Spleen (tissue), 13 donors: ENCODE data around the gene HOXD8. TPM values are rescaled to one million over a fixed set of nuclear protein-coding genes. Genes with fewer than 3 reads are reported as not detected.

ENCODE experiments used
- DNase-seq: peaks from one replicate; pipeline ENCODE4 v3.0.0-alpha.2; 2020
- H3K27ac ChIP-seq, 8 donors: fragments of 200-600 bp; sonication (generic) in 7 of 8; 1 replicate in 4 of 8; 2 replicates in 4 of 8; pipeline versions ENCODE4 v1.5.0 to v1.8.0; 2016 to 2021; ENCODE audit warnings: inconsistent platforms in 4 of 8, mild to moderate bottlenecking in 4 of 8, moderate library complexity in 1 of 8
- H3K27me3 ChIP-seq, 7 donors: fragments of 200-600 bp; sonication (generic) in 6 of 7; replicated peaks in 1 of 7; 1 replicate in 4 of 7; 2 replicates in 3 of 7; pipeline versions ENCODE4 v1.5.0 to v1.8.0; 2016 to 2021; ENCODE audit warnings: inconsistent platforms in 3 of 7, mild to moderate bottlenecking in 1 of 7
- H3K36me3 ChIP-seq, 6 donors: fragments of 200-600 bp; sonication (generic) in 5 of 6; 1 replicate in 4 of 6; 2 replicates in 2 of 6; pipeline versions ENCODE4 v1.5.0 to v1.8.0; 2016 to 2021; ENCODE audit warnings: inconsistent platforms in 2 of 6
- H3K4me1 ChIP-seq, 6 donors: fragments of 200-600 bp; sonication (generic) in 5 of 6; 1 replicate in 3 of 6; 2 replicates in 3 of 6; pipeline versions ENCODE4 v1.5.0 to v1.8.0; 2016 to 2021; ENCODE audit warnings: inconsistent platforms in 3 of 6
- H3K4me3 ChIP-seq, 8 donors: fragments of 200-600 bp; sonication (generic) in 7 of 8; 1 replicate in 4 of 8; 2 replicates in 4 of 8; pipeline versions ENCODE4 v1.5.0 to v1.8.0; 2016 to 2021; ENCODE audit warnings: inconsistent platforms in 4 of 8, mild to moderate bottlenecking in 4 of 8, moderate library complexity in 2 of 8
- H3K9me3 ChIP-seq, 8 donors: fragments of 200-600 bp; sonication (generic) in 7 of 8; 1 replicate in 4 of 8; 2 replicates in 4 of 8; pipeline versions ENCODE4 v1.5.0 to v1.8.0; 2016 to 2021; ENCODE audit warnings: inconsistent platforms in 4 of 8
- CTCF ChIP-seq, 11 experiments: fragments of 200-600 bp in 7 of 11; fragments of 450-650 bp in 4 of 11; sonication (generic) in 4 of 11; IDR thresholded peaks in 8 of 11; conservative IDR thresholded peaks in 3 of 11; 1 replicate in 7 of 11; 2 replicates in 4 of 11; pipeline versions ENCODE4 v1.4.0 to v1.8.0; 2016 to 2021; ENCODE audit warnings: antibody characterized with exemption in 11 of 11, inconsistent platforms in 4 of 11, mild to moderate bottlenecking in 1 of 11
- POLR2A ChIP-seq, 3 donors: fragments of 450-650 bp; IDR thresholded peaks; one replicate each; pipeline ENCODE4 v1.5.1; 2017; ENCODE audit warnings: antibody characterized with exemption in 3 of 3, mild to moderate bottlenecking in 1 of 3
- POLR2AphosphoS5 ChIP-seq, 3 donors: sonication (generic); formaldehyde crosslinking; IDR thresholded peaks; one replicate each; pipeline ENCODE4 v1.5.1; 2017; ENCODE audit warnings: antibody characterized with exemption in 3 of 3
- WGBS, 5 donors: extraction: QIAGEN DNeasy Blood & Tissue Kit in 3 of 5; methylation state at CpG; one replicate each; pipeline versions ENCODE4 v1.1.5 to v1.1.7; 2013 to 2018; 5-methylcytosine and 5-hydroxymethylcytosine counted together
- intact Hi-C: fragments of 100-400 bp; cut with DNase I; formaldehyde crosslinking; loops from one replicate; pipeline ENCODE4 v1.15.0; 2023; ENCODE audit warnings: low total_unique reads
- long read RNA-seq, 2 donors: transcript quantifications; one replicate each; lab custom pipeline, GENCODE V29; 2026
- polyA plus RNA-seq, 3 donors: library from polyadenylated mRNA; stranded (reverse); fragments of 200-250 nt; gene quantifications; one replicate each; pipeline ENCODE4 v1.2.1, GENCODE V29; 2013
- total RNA-seq, 7 donors: library from RNA; depleted of rRNA in 3 of 7; stranded (reverse); fragments of >200 nt in 3 of 7; fragmentation: NEBNext Ultra II Directional in 4 of 7; extraction: Animal tissue kit (Norgen Biotek cat#: 25700) in 4 of 7; gene quantifications; one replicate each; pipeline versions ENCODE4 v1.1.0 to v1.2.1, GENCODE V29; 2016 to 2021
- donor health status: healthy with polysubstance abuse.
- donor health status: DM: no; HTN: no; CAD: no; lungs with moderate emphysema.
- donor health status: DM: no; HTN: no; CAD: no.
- donor health status: Bipolar disorder and iron deficiency.
- donor health status: healthy.
- donor health status: DM: no; HTN: no; CAD: no.
- donor health status: DM: yes; HTN: yes; CAD: no.

Gene HOXD8
- 10 to 100 TPM; 10.5 to 27.0 (median 16.8) TPM for total RNA-seq
- polyA plus RNA-seq, result 10 to 100 TPM in 1 of 3 donors, 1 to 10 TPM in 2; 4.7 to 15.7 (median 6.0) TPM
- long read RNA-seq, donor 1, partial matches to known transcripts, result 0 of 7 reads
- long read RNA-seq, donor 1, other reads (novel, unspliced or antisense), result 0 of 7 reads
- long read RNA-seq, donor 2, partial matches to known transcripts, result 0 of 2 reads
- long read RNA-seq, donor 2, other reads (novel, unspliced or antisense), result 0 of 2 reads

- H3K27ac ChIP-seq, result peak within 1 kb of the TSS; percentile 57 to 93 (median 86)
- H3K36me3 ChIP-seq, result no peaks in the 10 kb centered on the region
- peaks cover 0 to 76% (median 44%) of the 10 kb centered on the region in 6 donors for H3K4me1 ChIP-seq
- H3K4me3 ChIP-seq, result peak within 1 kb of the TSS; percentile 20 to 71 (median 40)
- TF ChIP-seq CTCF (IDR thresholded peaks at IDR 0.05 in 8 of 11, conservative IDR thresholded peaks at IDR 0.05 in 3 of 11) (no peak), POLR2A (IDR thresholded peaks at IDR 0.05) (peak in 1 of 3 donors; percentile 26), POLR2AphosphoS5 (IDR thresholded peaks at IDR 0.05) (peak; percentile 65 to 84 (median 83))
- H3K9me3 ChIP-seq, result no peaks in the 10 kb centered on the region
- peak; percentile 82 for DNase-seq
- intact Hi-C loops, result loop anchor here (5.0 kb wide), 4 partner anchors 423 to 1018 kb away; no protein-coding TSS in a partner anchor
- H3K27me3 ChIP-seq, result peaks cover 0 to 100% (median 93%) of the 10 kb centered on the region in 7 donors
- 4 to 8% (median 5%) methylated on average over 34 to 64 of the region's 64 CpGs for WGBS, 5 donors
Measured at GRCh38 chr2:176128982-176129796, at the start of gene HOXD8. Gene HOXD8 (plus strand): TSS chr2:176129705. CDS start chr2:176130367, 662 bp downstream.

DNA sequence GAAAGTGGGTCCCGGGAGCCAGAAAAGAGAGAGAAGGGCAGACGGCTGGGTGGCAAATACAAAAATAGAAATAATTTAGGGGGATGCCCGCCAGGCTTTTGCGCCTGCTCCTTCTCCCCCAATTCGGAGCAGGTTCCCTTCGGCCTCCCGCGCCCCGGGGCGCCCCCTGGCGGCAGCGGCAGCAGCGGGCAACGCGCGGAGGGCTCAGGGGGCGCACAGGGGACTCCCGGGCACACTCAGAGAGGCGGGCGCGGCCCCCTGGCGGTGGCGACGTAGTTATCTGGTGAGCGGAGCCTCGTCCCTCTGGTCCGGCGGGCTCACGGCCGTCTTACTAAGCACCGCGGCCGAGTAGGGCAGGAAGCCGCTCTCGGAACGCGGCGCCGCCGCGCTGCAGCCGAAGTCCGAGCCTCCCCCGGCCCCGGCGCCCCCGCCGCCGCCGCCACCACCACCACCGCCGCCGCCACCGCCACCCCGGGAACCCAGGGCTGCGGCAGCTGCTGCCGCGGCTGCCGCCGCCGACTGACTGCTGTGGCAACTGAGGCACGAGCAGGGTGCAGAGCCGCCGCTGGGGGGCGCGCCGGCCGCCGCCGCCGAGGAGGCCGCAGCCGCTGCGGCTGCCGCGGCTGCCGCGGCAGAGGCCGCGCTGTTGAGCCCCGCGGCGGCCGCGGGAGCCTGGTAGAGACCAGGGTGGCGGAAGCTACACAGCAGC, 49.5 kb upstream of the HOXD8 start:
- intact Hi-C loops, result no loop called here
- DNase-seq, result no peak
- H3K4me1 ChIP-seq, result peaks cover 0 to 50% (median 31%) of the 10 kb centered on the region in 6 donors
- H3K27ac ChIP-seq, result no peak overlapping the region
- H3K9me3 ChIP-seq, result peaks cover 0 to 57% (median 4%) of the 10 kb centered on the region in 8 donors
- TF ChIP-seq POLR2A (IDR thresholded peaks at IDR 0.05) (no peak), CTCF (IDR thresholded peaks at IDR 0.05 in 8 of 11, conservative IDR thresholded peaks at IDR 0.05 in 3 of 11) (peak in 7 of 11 experiments; percentile 23 to 70 (median 55))
- H3K4me3 ChIP-seq, result peak overlapping the region in 5 of 8 donors; percentile 6 to 53 (median 13)
- H3K36me3 ChIP-seq, result peaks cover 0 to 3% (median 0%) of the 10 kb centered on the region in 6 donors
- H3K27me3 ChIP-seq, result peaks cover 28 to 100% (median 99%) of the 10 kb centered on the region in 7 donors
- WGBS, 5 donors, result 2 to 10% (median 3%) methylated on average over 47 to 86 of the region's 86 CpGs

GRCh38 chr2:176080540-176081375, 48.7 kb upstream of the HOXD8 start:
- no peak for DNase-seq
- no peak for TF ChIP-seq POLR2AphosphoS5 (IDR thresholded peaks at IDR 0.05)
- TF ChIP-seq POLR2A (IDR thresholded peaks at IDR 0.05), result no peak
- no peak for TF ChIP-seq CTCF (IDR thresholded peaks at IDR 0.05 in 8 of 11, conservative IDR thresholded peaks at IDR 0.05 in 3 of 11)

More at GRCh38 chr2:176080540-176081375, 48.7 kb upstream of the HOXD8 start:
- H3K27me3 ChIP-seq, result peaks cover 28 to 100% (median 99%) of the 10 kb centered on the region in 7 donors
- peaks cover 0 to 58% (median 35%) of the 10 kb centered on the region in 6 donors for H3K4me1 ChIP-seq
- peaks cover 0 to 3% (median 0%) of the 10 kb centered on the region in 6 donors for H3K36me3 ChIP-seq
- H3K9me3 ChIP-seq, result peaks cover 0 to 57% (median 4%) of the 10 kb centered on the region in 8 donors
- intact Hi-C loops, result no loop called here
- WGBS, 5 donors, result 6 to 15% (median 10%) methylated on average over 46 to 68 of the region's 68 CpGs
- H3K27ac ChIP-seq, result no peak overlapping the region
- H3K4me3 ChIP-seq, result peak overlapping the region in 1 of 8 donors; percentile 53
